Activated naive CD4-positive, alpha-beta T cell treated with anti-CD3 and anti-CD28 coated beads, Interleukin-2, amount 10 ng/mL, durations not matched to agents 7 days and 5 days (primary cell): ENCODE measurements around the gene NR6A1.
A peak's percentile ranks its signal among the peaks of the same experiment; 100 is the strongest.

Experiments used
- CTCF ChIA-PET: fragments of 350-600 bp; sonication (Branson Sonifier 250); formaldehyde crosslinking; loops from one replicate; lab custom pipeline; 2021; ENCODE audit warnings: antibody characterized with exemption; lab: Charles Lee
- DNase-seq: peaks from one replicate; pipeline ENCODE4 v3.0.0-alpha.2; 2020
- H3K27ac Mint-ChIP-seq: one replicate; pipeline ENCODE4 v1.8.0; 2021; ENCODE audit warnings: mild to moderate bottlenecking, moderate library complexity, mixed read lengths
- H3K27me3 Mint-ChIP-seq: one replicate; pipeline ENCODE4 v1.8.0; 2021; ENCODE audit warnings: mild to moderate bottlenecking, mixed read lengths
- H3K36me3 Mint-ChIP-seq: one replicate; pipeline ENCODE4 v1.8.0; 2021; ENCODE audit warnings: mixed read lengths
- H3K4me1 Mint-ChIP-seq: one replicate; pipeline ENCODE4 v1.8.0; 2021; ENCODE audit warnings: mixed read lengths
- H3K4me3 Mint-ChIP-seq: one replicate; pipeline ENCODE4 v1.8.0; 2021; ENCODE audit warnings: mild to moderate bottlenecking, moderate library complexity, mixed read lengths
- H3K9me3 Mint-ChIP-seq: one replicate; pipeline ENCODE4 v1.8.0; 2021; ENCODE audit warnings: mixed read lengths

NR6A1 gene

DNA sequence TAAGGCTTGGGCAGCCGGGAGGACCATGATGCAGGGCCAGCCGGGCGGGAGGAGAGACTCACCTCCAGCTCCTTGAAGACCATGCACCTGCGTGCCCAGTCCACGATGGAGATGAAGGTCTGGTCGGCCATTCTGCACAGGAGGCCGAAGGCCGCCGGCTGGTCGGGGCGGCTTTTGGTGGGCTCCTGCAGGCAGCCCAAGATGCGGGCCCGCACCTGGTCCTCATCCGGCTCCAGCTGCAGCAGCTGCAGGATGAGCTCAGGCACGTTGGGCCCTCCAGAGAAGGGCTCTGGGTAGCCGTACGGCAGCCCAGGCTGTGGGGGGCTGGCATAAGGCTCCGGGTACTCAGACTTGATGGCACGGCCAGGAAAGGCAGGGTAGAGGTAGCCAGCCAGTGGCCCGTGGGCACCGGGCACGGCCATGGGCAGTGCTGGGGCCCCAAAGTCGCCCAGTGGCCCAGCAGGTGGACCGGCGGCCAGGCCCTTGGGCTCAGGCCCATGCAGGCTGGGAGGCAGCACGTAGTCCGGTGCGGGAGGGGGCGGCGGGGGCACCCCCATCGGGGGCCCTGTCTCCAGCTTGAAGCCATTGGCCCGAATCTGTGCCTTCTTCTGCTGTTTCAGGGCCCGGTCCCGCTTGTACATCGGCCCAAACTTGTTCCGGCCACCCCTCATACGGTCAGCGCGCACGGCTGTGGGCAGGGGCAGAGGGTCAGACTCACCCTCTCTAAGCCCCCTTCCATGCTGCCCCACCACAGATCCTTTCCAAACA, 270.9 kb downstream of the NR6A1 start:
- Mint-ChIP-seq H3K4me1 (peaks cover 22% of the 10 kb centered on the region), H3K27ac (no peak overlapping the region), H3K4me3 (no peak overlapping the region), H3K27me3 (peaks cover 45% of the 10 kb centered on the region), H3K36me3 (peaks cover 2% of the 10 kb centered on the region), H3K9me3 (no peaks in the 10 kb centered on the region)
- DNase-seq, result no peak
- CTCF ChIA-PET, result no interaction called here

DNA sequence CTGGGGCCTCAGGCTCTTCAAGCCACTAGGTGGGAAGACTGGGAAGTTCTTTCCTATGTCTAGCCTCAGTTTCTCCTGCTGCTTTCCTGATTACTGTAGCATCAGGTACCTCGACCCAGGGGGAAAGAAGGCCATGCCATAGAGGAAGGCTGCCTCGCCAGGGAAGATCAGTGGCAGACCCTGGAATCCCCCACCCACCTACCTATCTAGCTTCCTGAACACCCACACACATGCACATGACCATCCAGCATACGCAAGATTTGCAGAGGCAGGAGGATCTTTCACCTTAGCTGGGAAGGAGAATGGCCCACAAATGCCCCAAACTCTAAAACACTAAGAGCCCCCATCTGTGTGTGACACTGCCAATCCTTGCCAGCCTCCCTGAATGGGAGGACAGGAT, 271.9 kb downstream of the NR6A1 start:
- CTCF ChIA-PET, result no interaction called here
- Mint-ChIP-seq H3K27me3 (peaks cover 38% of the 10 kb centered on the region), H3K4me3 (no peak overlapping the region), H3K9me3 (no peaks in the 10 kb centered on the region), H3K36me3 (peaks cover 2% of the 10 kb centered on the region), H3K27ac (no peak overlapping the region), H3K4me1 (peaks cover 22% of the 10 kb centered on the region)
- no peak for DNase-seq

DNA sequence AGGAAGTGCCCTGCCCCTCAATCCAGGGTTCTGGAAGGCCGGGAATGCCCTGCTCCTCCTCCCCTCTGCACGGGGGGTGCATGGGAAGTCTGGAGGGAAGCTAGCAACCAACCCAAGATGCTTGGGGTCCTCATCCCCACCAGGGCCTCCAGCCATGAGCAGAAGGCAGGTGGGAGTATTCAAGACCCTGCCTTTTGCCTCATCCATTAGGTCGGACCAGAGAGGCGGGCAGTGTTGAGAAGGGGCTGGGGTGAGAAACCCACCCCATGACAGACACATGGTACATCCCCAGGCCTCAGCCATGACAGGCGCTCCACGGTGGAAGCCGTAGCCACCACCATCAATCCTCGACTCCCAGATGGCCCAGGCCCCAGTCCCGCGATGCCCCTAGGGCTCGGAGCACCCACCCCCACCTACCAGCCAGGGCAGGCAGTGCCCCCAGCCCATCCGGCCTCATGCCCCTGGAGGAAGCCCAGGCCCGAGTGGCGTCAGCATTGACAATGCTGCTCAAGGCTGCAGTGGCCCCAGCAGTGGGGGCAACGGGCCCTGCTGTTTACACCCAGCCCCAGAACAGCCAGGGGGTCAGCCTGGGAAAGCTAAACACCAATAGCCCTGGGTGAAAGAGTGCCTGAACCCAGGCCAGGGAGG, 272.5 kb downstream of the NR6A1 start:
- Mint-ChIP-seq H3K27me3 (peaks cover 32% of the 10 kb centered on the region), H3K9me3 (no peaks in the 10 kb centered on the region), H3K27ac (no peak overlapping the region), H3K4me1 (peaks cover 17% of the 10 kb centered on the region), H3K36me3 (no peaks in the 10 kb centered on the region), H3K4me3 (no peak overlapping the region)
- no peak for DNase-seq
- CTCF ChIA-PET, result no interaction called here

DNA sequence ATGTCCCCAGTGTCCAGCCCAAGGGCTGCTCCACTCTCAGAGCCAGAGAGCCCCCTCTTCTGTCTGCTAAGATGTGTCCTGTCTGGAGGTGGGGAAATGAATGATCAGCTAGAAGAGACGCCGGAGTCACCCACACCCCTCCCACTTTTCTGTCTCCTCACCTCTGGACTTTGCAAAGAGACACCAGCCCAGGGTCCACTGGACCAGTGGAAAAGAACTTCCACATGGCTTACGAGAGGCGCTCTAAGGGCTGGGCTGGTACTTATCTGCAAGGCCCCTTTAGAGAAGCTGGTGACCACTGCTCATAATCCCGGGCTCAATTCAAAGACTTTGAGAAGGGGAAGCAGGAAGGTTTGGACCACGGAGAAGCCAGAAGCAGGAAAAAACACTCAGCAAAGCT, 273.1 kb downstream of the NR6A1 start:
- Mint-ChIP-seq H3K4me1 (peaks cover 16% of the 10 kb centered on the region), H3K27me3 (peaks cover 26% of the 10 kb centered on the region), H3K9me3 (no peaks in the 10 kb centered on the region), H3K36me3 (no peaks in the 10 kb centered on the region), H3K27ac (no peak overlapping the region), H3K4me3 (no peak overlapping the region)
- no peak for DNase-seq
- CTCF ChIA-PET, result no interaction called here

DNA sequence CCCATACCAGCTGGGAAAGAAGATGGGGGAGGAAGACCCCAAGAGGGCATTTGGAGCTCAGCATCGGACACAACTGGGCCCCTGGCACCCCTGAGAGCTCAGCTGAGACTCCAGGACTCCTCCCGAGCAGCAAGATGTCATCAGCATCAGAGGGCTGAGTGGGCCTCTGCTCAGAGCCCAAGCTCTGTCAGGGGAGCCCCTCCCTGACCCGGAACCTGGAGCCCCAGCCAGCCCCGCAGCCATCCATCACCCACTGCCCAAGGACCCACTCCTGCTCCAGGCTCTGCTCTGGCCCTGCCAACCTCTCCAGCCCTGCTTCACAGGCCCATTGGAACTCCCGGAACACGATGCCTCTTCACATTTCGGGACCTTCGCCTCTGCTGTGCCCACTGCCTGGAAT, 273.7 kb downstream of the NR6A1 start:
- DNase-seq, result no peak
- CTCF ChIA-PET, result no interaction called here
- H3K27ac Mint-ChIP-seq, result peak overlapping the region; percentile 66
- peaks cover 23% of the 10 kb centered on the region for H3K27me3 Mint-ChIP-seq
- H3K36me3 Mint-ChIP-seq, result no peaks in the 10 kb centered on the region
- no peak overlapping the region for H3K4me3 Mint-ChIP-seq
- no peaks in the 10 kb centered on the region for H3K9me3 Mint-ChIP-seq
- peaks cover 16% of the 10 kb centered on the region for H3K4me1 Mint-ChIP-seq

DNA sequence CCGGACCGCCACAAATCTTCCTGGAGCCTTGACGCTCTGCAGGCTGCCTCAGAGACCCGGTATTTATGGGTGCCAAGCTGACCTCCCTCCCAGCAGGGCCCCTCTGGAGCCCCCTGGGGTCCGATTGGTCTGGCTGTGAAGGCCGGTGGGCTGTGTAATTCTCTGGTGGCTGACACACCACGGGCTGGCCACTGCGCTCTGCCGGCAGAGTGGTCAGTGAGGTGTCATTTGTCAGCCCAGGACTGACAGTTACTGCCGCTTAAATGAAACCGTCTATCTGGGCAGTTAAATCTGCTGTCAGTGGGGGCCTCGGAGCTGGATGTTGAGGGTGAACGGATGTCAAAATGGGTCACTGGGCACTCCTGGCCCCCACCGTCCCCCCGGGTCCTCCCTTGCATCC, 274.6 kb downstream of the NR6A1 start:
- CTCF ChIA-PET, result no interaction called here
- Mint-ChIP-seq H3K27ac (peak overlapping the region; percentile 84), H3K4me3 (no peak overlapping the region), H3K4me1 (peaks cover 16% of the 10 kb centered on the region), H3K27me3 (peaks cover 13% of the 10 kb centered on the region), H3K36me3 (no peaks in the 10 kb centered on the region), H3K9me3 (no peaks in the 10 kb centered on the region)
- DNase-seq, result no peak

DNA sequence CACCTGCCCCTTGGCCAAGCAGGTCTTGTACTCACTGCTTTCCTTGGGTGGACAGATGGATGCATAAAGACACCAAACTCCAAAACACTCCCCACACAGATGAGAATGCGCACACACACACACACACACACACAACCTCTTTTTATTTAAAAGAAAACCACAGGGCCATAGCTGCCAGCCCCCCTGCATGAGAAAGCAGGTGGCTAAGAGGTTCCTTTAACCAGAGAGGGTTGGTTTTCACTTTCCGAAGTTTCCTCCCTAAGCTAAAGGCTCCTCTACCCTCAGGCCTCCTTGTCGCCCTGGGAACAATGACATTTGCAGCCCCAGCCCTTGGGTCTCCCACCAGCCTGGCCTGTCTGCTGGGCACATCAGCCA, 275.0 kb downstream of the NR6A1 start:
- Mint-ChIP-seq H3K4me3 (peak overlapping the region; percentile 13), H3K4me1 (peaks cover 16% of the 10 kb centered on the region), H3K27ac (peak overlapping the region; percentile 84), H3K27me3 (peaks cover 9% of the 10 kb centered on the region), H3K36me3 (no peaks in the 10 kb centered on the region), H3K9me3 (no peaks in the 10 kb centered on the region)
- no peak for DNase-seq
- CTCF ChIA-PET, result no interaction called here

DNA sequence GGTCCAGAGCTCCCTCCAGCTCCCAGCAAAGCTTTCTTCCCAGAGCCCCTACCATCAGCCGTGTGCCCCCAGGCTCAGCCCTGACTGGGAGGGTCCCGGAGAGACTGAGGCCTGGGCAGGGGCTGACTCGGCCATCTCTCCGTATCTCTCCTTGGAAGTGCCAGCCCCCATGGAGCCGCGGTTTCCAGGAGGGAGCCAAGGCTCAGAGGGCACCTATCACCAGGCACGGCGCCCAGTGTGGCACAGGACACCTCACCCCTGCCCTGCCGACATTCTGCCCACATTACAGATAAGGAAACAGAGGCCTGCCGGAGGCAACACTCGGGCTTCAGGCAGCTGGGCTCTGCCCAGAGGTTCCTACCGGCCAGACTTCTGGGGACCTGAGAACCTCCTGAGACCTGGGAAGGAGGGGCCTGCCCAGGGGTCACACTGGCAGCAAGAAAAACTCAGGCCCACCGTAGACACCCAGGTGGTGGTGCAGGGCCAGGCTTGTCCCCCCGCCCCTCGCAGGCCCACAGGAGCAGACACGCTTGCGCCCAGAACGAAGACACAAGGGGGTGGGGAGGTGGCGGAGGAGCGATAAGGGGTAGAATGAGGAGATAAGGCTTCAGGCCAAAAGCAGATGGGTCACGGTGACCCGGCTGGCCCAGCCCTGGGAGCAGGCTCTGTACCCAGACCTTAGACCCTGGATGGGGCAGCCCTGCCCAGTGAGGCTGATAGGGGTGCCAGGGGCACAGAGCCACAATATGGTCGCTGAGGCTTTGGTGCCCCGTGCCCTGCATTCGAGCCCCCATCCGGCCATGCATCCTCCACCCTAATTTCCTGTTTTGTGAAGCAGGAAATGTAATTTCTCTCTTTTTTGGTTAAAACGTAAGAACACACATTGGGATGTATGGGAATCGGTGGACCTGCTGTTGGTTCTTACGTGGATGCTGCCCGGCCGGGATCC, 275.7 kb downstream of the NR6A1 start:
- peak overlapping the region; percentile 84 for H3K27ac Mint-ChIP-seq
- peak; percentile 32 for DNase-seq
- H3K36me3 Mint-ChIP-seq, result no peaks in the 10 kb centered on the region
- peak overlapping the region; percentile 13 for H3K4me3 Mint-ChIP-seq
- CTCF ChIA-PET, result no interaction called here
- peaks cover 16% of the 10 kb centered on the region for H3K4me1 Mint-ChIP-seq
- no peaks in the 10 kb centered on the region for H3K9me3 Mint-ChIP-seq
- H3K27me3 Mint-ChIP-seq, result peaks cover 3% of the 10 kb centered on the region

DNA sequence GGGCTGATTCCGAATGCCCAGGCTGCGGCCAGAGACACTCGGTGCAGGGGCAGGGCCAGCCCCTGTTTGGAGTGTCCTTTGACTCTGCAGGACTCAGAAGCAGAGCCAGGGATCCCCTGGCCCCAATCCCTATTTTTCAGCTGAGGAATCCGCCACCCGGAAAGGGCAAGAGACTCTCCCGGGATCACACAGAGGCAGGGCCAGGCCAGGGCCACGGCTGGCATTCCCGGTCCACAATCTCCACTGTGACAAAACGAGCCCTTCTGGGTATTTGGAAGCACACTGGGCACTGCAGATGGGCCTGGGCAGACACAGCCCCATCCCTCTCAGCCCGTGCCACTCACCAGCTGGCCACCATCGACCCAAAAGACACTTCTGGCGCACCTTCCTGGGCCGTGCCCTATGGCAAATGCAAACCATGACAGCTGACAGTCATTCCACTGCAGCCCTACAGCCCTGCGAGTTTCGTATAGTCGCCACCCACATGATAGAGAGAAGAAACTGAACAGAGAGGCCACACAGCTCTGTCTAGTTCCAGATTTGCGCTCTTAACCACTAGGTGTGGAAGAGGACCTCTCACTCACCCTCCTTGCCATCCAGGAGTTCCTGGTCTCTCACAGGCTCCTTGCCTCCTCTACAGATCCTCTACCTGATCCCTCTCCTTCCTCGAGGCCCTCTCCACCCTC, 277.2 kb downstream of the NR6A1 start:
- H3K4me1 Mint-ChIP-seq, result peaks cover 16% of the 10 kb centered on the region
- no peak overlapping the region for H3K4me3 Mint-ChIP-seq
- DNase-seq, result no peak
- CTCF ChIA-PET, result no interaction called here
- no peaks in the 10 kb centered on the region for H3K9me3 Mint-ChIP-seq
- H3K27ac Mint-ChIP-seq, result no peak overlapping the region
- H3K27me3 Mint-ChIP-seq, result peaks cover 3% of the 10 kb centered on the region
- no peaks in the 10 kb centered on the region for H3K36me3 Mint-ChIP-seq

DNA sequence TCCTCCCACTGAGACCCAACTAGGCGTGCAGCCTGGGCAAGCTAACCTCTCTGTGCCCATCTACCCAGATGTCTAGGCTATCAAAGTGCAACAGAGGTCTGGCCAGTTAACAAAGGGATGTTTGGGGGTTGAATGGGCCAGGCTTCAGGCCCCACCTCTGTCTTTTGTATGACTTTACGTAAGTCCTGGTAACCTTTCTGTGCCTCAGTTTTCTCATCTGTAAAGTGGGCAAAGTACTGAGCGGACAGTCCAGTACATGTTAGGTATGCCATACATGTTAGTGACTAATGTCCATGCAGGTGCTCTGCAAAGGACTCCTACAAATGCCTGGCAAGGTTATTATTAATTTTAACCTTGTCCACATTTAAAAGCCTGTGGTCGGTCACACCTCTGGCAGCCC, 277.9 kb downstream of the NR6A1 start:
- H3K4me1 Mint-ChIP-seq, result peaks cover 16% of the 10 kb centered on the region
- no peak overlapping the region for H3K4me3 Mint-ChIP-seq
- no peak overlapping the region for H3K27ac Mint-ChIP-seq
- DNase-seq, result no peak
- H3K9me3 Mint-ChIP-seq, result no peaks in the 10 kb centered on the region
- CTCF ChIA-PET, result no interaction called here
- no peaks in the 10 kb centered on the region for H3K36me3 Mint-ChIP-seq
- peaks cover 5% of the 10 kb centered on the region for H3K27me3 Mint-ChIP-seq

DNA sequence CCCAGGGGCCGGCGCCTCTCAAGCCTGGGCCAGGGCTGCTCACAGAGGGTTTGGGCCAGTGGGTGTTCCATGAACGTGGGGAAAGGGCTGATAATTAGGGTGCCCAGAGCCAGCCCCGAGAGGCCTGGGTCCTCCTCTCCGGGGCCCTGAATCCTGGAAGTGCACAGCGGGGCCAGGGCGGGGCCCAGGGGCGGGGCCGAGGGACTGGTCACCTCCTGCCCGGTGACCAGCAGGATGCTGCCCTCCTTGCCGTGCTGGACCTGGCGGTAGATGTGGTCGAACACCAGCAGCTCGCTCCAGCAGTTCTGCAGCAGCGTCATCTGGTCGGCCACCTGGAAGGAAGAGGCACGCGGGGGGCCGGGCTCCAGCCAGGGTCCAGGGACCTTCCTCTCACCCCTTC, 278.3 kb downstream of the NR6A1 start:
- no peak for DNase-seq
- H3K4me1 Mint-ChIP-seq, result peaks cover 16% of the 10 kb centered on the region
- no peak overlapping the region for H3K27ac Mint-ChIP-seq
- H3K36me3 Mint-ChIP-seq, result no peaks in the 10 kb centered on the region
- CTCF ChIA-PET, result no interaction called here
- no peaks in the 10 kb centered on the region for H3K9me3 Mint-ChIP-seq
- H3K27me3 Mint-ChIP-seq, result peaks cover 7% of the 10 kb centered on the region
- H3K4me3 Mint-ChIP-seq, result no peak overlapping the region

DNA sequence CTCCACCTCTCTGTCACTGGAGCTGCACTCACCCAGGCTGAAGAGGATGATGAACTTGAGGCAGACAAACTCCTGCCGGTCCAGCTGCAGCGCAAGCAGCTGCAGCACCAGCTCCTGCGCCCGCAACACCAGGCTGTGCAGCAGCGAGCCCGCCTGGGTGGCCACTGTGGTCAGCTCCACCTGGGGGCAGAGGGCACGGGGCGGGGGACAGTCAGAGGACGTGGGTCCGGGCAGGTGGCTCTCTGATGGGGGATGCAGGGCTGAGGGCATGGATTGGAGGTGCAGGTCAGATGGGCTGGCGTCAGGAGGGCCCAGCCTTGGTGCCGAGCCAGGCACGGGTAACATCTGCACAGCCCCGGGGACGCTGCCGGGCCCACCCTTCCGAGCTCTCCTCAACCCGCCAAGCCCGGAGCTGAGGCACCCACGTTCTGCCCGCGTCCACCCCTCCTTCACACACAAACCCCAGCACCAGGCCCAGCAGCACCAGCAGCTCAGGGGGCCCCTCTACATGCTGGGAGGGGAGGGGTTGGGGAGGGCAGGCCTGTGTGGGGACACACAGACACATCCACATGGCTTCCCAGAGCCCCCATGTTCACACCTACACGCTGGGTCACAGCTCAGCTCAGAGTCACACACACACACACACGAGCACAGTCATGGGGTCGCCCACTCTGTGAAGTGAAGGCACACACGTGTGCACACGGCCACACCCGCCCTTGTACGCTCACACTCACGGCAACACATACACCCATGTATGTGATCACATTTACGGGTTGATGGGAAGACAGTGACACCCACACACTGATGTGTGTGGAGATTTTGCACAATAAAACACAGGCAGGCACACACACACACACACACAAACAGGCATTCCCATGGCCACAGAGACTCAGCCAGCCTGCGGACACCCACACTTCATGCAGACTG, 279.8 kb downstream of the NR6A1 start:
- Mint-ChIP-seq H3K9me3 (no peaks in the 10 kb centered on the region), H3K36me3 (no peaks in the 10 kb centered on the region), H3K27ac (no peak overlapping the region), H3K4me1 (peaks cover 10% of the 10 kb centered on the region), H3K27me3 (peaks cover 7% of the 10 kb centered on the region), H3K4me3 (no peak overlapping the region)
- CTCF ChIA-PET, result no interaction called here
- no peak for DNase-seq

DNA sequence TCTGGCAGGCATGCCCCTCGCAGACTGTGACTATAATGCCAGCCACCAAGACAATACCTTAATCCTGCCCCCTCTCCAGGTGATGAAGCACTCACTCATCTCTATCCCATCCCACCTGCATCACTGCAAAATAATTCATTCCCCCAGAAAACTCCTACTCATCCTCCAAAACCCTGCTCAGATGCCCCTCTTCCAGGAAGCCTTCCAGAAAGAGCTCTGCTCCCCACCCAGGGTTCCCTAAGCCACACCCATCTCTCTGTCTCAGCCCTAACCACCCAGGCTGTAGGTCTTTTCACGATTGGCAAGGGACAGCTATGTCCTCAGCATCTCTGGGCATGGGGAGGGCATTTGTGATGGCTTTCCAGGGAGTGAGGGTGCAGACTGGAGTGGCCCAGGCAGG, 281.1 kb downstream of the NR6A1 start:
- no peak overlapping the region for H3K27ac Mint-ChIP-seq
- no peaks in the 10 kb centered on the region for H3K4me1 Mint-ChIP-seq
- H3K27me3 Mint-ChIP-seq, result peaks cover 13% of the 10 kb centered on the region
- no peaks in the 10 kb centered on the region for H3K36me3 Mint-ChIP-seq
- DNase-seq, result no peak
- H3K9me3 Mint-ChIP-seq, result no peaks in the 10 kb centered on the region
- H3K4me3 Mint-ChIP-seq, result no peak overlapping the region
- CTCF ChIA-PET, result no interaction called here
